Endothelial cell of umbilical vein (primary cell): ENCODE measurements around the gene GRM5.
"Not testable (repeated sequence)": the region's sequence is repeated elsewhere in the genome, so short reads cannot be mapped to it uniquely, and the experiment has no call there.

Experiments
- EZH2 ChIP-seq: IDR thresholded peaks from 2 replicates; pipeline ENCODE4 v1.6.1; 2012; ENCODE audit warnings: borderline replicate concordance, low read depth, mild to moderate bottlenecking, moderate library complexity, low read length, inconsistent platforms; ENCODE audit not compliant: severe bottlenecking
- JUN ChIP-seq: IDR thresholded peaks from 2 replicates; pipeline ENCODE4 v1.6.1; 2011; ENCODE audit warnings: borderline replicate concordance, low read depth; ENCODE audit not compliant: insufficient read length, insufficient read depth
- MYC ChIP-seq: IDR thresholded peaks from one replicate; pipeline ENCODE4 v1.6.1; 2011; ENCODE audit warnings: mild to moderate bottlenecking, low read depth, low read length
- POLR2A ChIP-seq: IDR thresholded peaks from 2 replicates; pipeline ENCODE4 v1.6.1; 2012; ENCODE audit warnings: low read depth, mild to moderate bottlenecking, control low read depth, low read length
- POLR2AphosphoS5 ChIP-seq: IDR thresholded peaks from 2 replicates; pipeline ENCODE4 v1.6.1; 2012; ENCODE audit warnings: low read depth, mild to moderate bottlenecking, control low read depth, low read length, moderate library complexity; ENCODE audit not compliant: insufficient read depth
- TF ChIP-seq, protein P1 (sequence below), 2 donors: IDR thresholded peaks; 1 replicate in 1 of 2; 2 replicates in 1 of 2; pipeline ENCODE4 v1.5.1; 2011; ENCODE audit warnings: low read length in 2 of 2, mild to moderate bottlenecking in 2 of 2, moderate library complexity in 2 of 2, control low read depth in 1 of 2, inconsistent platforms in 1 of 2, low read depth in 1 of 2; ENCODE audit not compliant: insufficient read depth in 1 of 2; ENCODE audit errors: extremely low read depth in 1 of 2
- TF ChIP-seq, protein P2 (sequence below): IDR thresholded peaks from 2 replicates; pipeline ENCODE4 v1.6.1; 2011; ENCODE audit not compliant: insufficient read depth, insufficient read length

DNA sequence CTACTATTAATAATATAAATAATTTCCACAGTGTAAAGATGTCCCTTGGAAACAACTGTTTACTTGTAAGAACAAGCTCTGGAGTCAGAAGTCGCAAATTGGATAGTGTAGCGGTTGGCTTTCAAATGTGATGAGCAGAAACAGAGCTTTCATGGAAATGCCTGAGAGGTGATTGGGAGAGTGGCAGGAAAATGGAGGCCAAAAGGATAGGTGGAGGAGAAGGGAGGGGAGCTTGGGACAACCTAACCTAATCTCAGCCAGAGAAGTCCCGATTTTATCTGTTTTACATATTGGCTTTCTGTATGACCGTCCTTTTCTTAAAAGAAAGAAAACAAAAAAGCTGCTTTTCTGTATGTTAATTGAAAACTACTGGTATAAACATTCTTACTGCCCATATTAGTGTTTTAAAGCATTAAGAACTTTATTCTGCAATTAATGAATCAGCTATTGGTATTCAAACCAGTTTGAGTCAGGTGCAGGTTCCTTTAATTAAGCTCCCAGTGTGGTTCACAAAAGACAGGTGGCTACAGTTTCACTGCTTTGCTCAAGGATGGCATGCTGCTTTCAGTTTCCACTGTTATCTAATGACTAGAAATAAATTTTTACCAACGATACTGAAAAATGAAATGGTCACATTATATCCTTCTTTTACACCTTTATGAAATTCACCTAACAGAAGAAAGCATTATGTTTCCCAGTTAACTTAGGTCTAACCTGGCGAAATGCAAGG lies 117.8 kb downstream of the GRM5 start:
- TF ChIP-seq, protein P1, sequence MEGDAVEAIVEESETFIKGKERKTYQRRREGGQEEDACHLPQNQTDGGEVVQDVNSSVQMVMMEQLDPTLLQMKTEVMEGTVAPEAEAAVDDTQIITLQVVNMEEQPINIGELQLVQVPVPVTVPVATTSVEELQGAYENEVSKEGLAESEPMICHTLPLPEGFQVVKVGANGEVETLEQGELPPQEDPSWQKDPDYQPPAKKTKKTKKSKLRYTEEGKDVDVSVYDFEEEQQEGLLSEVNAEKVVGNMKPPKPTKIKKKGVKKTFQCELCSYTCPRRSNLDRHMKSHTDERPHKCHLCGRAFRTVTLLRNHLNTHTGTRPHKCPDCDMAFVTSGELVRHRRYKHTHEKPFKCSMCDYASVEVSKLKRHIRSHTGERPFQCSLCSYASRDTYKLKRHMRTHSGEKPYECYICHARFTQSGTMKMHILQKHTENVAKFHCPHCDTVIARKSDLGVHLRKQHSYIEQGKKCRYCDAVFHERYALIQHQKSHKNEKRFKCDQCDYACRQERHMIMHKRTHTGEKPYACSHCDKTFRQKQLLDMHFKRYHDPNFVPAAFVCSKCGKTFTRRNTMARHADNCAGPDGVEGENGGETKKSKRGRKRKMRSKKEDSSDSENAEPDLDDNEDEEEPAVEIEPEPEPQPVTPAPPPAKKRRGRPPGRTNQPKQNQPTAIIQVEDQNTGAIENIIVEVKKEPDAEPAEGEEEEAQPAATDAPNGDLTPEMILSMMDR (IDR thresholded peaks at IDR 0.05; ENCODE audit: extremely low read depth in 1 of 2, insufficient read depth in 1 of 2, low read depth in 1 of 2, low read length in 2 of 2), result not testable (repeated sequence)
- not testable (repeated sequence) for TF ChIP-seq EZH2, JUN, POLR2A, POLR2AphosphoS5, MYC
- TF ChIP-seq, protein P2, sequence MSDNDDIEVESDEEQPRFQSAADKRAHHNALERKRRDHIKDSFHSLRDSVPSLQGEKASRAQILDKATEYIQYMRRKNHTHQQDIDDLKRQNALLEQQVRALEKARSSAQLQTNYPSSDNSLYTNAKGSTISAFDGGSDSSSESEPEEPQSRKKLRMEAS, result not testable (repeated sequence)
